Nephron (organoid): ENCODE measurements around the gene CLMP.
A peak's percentile ranks its signal among the peaks of the same experiment; 100 is the strongest.

Experiments used
- H3K27ac Mint-ChIP-seq, 3 experiments: 2 replicates each; pipeline ENCODE4 v1.8.0; 2020; ENCODE audit warnings: mixed read lengths in 3 of 3, mild to moderate bottlenecking in 2 of 3, moderate library complexity in 1 of 3
- H3K27me3 Mint-ChIP-seq: 2 replicates; pipeline ENCODE4 v1.8.0; 2021; ENCODE audit warnings: low read depth, mild to moderate bottlenecking, moderate library complexity, mixed read lengths
- H3K36me3 Mint-ChIP-seq: 2 replicates; pipeline ENCODE4 v1.8.0; 2020; ENCODE audit warnings: low read depth, mixed read lengths
- H3K4me1 Mint-ChIP-seq: 2 replicates; pipeline ENCODE4 v1.8.0; 2020; ENCODE audit warnings: mixed read lengths
- H3K4me3 Mint-ChIP-seq, 3 experiments: 2 replicates each; pipeline ENCODE4 v1.8.0; 2020; ENCODE audit warnings: mild to moderate bottlenecking in 3 of 3, mixed read lengths in 3 of 3, moderate library complexity in 2 of 3
- H3K9me3 Mint-ChIP-seq: 2 replicates; pipeline ENCODE4 v1.8.0; 2020; ENCODE audit warnings: mixed read lengths
- TF ChIP-seq, protein P1 (sequence below), 3 experiments: fragments of 200-600 bp; sonication (generic); IDR thresholded peaks; one replicate each; pipeline ENCODE4 v1.5.0; 2021; ENCODE audit warnings: antibody characterized with exemption in 3 of 3; ENCODE audit not compliant: unreplicated experiment in 3 of 3

The CLMP gene

DNA sequence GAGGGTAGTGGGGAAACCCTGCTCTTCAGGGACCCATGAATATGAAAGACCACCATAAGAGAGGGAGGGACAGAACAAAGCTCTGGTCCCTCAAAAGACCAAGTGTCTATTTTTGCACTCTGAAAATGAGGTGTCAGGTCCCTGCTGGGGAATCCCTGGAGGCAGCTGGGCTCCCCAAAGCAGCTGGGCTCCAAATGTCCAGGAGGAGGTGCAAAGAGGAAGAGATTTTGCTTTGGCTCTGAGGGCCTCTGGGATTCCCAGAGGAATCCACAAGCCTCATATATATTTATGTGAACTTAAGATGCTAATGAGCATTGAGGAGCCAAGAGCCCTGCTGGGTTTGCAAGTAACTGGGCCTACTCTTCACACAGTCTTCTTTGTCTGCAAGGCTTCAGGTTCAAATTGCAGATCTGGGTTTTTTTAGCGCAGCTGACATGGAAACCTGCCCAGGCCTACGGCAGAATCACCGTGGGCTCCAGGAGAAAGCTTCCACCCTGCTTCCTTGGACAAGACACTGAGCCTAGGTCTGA lies 26.0 kb downstream of the CLMP start:
- no peak overlapping the region for H3K4me3 Mint-ChIP-seq

DNA sequence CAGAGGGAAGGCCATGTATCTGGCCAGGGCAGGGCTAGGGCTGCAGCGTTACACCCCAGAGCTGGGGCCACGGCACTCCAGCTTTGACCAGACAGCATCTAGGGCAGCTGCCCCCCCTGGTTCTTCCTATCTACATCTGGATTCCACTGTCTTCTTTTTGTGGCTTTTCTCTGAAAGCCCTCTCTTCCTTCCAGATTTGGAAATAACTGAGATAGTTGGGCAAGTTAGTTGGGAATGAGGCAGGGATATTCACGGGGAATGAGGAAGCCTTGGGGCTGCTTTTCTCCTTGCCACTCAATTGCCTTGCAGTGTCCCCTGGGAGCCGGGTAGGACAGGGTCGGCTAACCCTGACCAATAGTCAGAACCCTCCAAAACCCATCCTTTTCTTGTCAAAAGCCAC lies 26.8 kb downstream of the CLMP start:
- Mint-ChIP-seq H3K4me1 (peaks cover 20% of the 10 kb centered on the region), H3K27me3 (peaks cover 37% of the 10 kb centered on the region), H3K27ac (no peak overlapping the region), H3K9me3 (no peaks in the 10 kb centered on the region), H3K4me3 (no peak overlapping the region), H3K36me3 (peaks cover 29% of the 10 kb centered on the region)
- TF ChIP-seq, protein P1, sequence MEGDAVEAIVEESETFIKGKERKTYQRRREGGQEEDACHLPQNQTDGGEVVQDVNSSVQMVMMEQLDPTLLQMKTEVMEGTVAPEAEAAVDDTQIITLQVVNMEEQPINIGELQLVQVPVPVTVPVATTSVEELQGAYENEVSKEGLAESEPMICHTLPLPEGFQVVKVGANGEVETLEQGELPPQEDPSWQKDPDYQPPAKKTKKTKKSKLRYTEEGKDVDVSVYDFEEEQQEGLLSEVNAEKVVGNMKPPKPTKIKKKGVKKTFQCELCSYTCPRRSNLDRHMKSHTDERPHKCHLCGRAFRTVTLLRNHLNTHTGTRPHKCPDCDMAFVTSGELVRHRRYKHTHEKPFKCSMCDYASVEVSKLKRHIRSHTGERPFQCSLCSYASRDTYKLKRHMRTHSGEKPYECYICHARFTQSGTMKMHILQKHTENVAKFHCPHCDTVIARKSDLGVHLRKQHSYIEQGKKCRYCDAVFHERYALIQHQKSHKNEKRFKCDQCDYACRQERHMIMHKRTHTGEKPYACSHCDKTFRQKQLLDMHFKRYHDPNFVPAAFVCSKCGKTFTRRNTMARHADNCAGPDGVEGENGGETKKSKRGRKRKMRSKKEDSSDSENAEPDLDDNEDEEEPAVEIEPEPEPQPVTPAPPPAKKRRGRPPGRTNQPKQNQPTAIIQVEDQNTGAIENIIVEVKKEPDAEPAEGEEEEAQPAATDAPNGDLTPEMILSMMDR (IDR thresholded peaks at IDR 0.05; ENCODE audit: unreplicated experiment in 3 of 3): no peak

More for the DNA sequence above, 26.0 kb downstream of the CLMP start:
- Mint-ChIP-seq H3K27me3 (peaks cover 37% of the 10 kb centered on the region), H3K9me3 (no peaks in the 10 kb centered on the region), H3K27ac (no peak overlapping the region), H3K4me1 (peaks cover 24% of the 10 kb centered on the region), H3K36me3 (peaks cover 30% of the 10 kb centered on the region)
- TF ChIP-seq, protein P1 (IDR thresholded peaks at IDR 0.05; ENCODE audit: unreplicated experiment in 3 of 3): no peak

DNA sequence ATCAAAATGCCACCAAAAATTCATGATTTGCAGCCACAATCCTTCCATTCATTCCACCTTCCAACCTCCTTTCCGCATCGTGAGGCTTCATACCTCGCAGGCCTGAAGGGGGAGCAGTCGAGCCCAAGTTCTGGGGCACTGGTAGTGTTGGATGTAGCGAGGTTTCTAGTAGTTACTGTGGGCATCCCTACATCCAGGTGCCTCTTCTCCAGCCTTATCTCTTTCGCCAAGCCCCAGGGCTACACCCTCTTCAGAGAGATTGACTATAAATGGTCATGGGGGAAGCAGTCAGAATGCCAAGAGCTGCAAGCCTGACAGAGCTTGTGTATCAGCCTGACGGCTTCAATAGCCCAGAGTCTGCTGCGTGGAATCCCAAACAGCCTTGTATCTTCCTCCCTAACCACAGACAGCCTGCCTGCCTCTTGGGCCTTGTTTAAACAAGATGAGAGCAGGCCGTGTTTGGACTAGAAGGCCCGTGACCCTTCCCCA lies 28.9 kb downstream of the CLMP start:
- Mint-ChIP-seq H3K27ac (peak overlapping the region; percentile 55 to 86 (median 64)), H3K36me3 (peaks cover 32% of the 10 kb centered on the region), H3K4me1 (peaks cover 17% of the 10 kb centered on the region), H3K27me3 (peaks cover 29% of the 10 kb centered on the region), H3K4me3 (no peak overlapping the region), H3K9me3 (no peaks in the 10 kb centered on the region)
- TF ChIP-seq, protein P1 (IDR thresholded peaks at IDR 0.05; ENCODE audit: unreplicated experiment in 3 of 3): peak; percentile 37 to 62 (median 57)

DNA sequence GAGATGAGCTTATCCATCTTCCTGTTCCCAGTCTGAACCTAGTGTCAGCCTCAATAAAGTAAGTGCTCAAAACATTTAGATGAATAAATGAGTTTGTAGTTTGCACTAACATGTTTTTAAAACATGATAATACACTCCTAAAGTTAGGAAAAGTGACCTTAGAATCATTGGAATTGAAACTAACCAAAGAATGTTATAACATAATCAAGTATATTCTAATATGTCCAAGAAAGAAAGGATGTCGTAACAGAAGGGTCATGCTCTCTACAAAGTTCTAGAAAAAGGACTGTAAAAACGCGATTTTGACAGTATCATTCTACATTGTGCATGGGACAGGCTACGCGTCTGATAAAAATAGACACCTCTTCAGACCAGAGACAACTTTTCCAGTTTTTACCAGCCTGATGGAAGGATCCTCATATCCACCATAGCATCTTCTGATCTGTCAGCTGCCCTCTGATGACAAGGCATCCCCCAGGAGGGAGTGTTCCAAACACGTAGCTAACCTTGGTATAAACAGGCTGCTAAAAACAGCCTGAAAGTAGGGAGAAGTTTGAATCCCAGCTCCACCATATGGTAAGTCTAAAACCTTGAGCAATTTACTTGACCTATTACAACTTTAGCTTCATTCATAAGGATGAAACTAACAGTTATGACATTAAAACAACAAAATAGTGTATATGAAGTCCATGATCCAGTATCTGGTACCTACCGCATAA lies 30.2 kb downstream of the CLMP start:
- Mint-ChIP-seq H3K27ac (no peak overlapping the region), H3K4me1 (peaks cover 17% of the 10 kb centered on the region), H3K36me3 (peaks cover 26% of the 10 kb centered on the region), H3K9me3 (no peaks in the 10 kb centered on the region), H3K4me3 (no peak overlapping the region), H3K27me3 (peaks cover 27% of the 10 kb centered on the region)
- TF ChIP-seq, protein P1 (IDR thresholded peaks at IDR 0.05; ENCODE audit: unreplicated experiment in 3 of 3): no peak

DNA sequence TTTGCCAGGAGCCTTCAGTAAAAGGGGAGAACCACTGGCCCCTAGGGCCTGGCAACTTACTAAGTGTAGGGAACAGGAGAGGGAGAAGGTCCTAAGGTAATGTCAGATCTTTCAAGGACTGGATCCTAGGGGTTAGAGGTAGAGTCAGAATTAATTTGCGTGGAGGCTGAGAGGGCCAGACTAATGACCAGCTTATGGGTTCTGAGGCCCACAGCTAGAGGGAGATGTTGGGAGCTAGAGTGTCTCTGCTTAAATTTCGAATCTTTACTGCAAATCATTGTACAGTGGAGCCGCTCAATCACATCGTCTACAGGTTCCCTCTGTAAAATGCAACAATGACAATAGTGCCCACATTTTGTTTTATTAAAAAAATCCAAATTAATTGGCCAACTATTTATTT lies 31.4 kb downstream of the CLMP start:
- TF ChIP-seq, protein P1 (IDR thresholded peaks at IDR 0.05; ENCODE audit: unreplicated experiment in 3 of 3): no peak
- Mint-ChIP-seq H3K9me3 (no peaks in the 10 kb centered on the region), H3K27me3 (peaks cover 18% of the 10 kb centered on the region), H3K27ac (no peak overlapping the region), H3K4me3 (no peak overlapping the region), H3K36me3 (peaks cover 25% of the 10 kb centered on the region), H3K4me1 (peaks cover 16% of the 10 kb centered on the region)
